Cardiac septum (tissue), 1 donor: ENCODE measurements around the gene GALNT11. TPM values are rescaled to one million over a fixed set of nuclear protein-coding genes. Genes with fewer than 3 reads are reported as not detected.

Experiments
- DNase-seq: peaks from one replicate; pipeline ENCODE4 v3.0.0-alpha.2; 2020; ENCODE audit warnings: low spot score
- intact Hi-C: fragments of 100-400 bp; cut with DNase I; formaldehyde crosslinking; loops from one replicate; pipeline ENCODE4 v1.14.0; 2022
- total RNA-seq: library from RNA; stranded (reverse); fragmentation: NEBNext Ultra II Directional; extraction: Animal tissue kit (Norgen Biotek cat#: 25700); gene quantifications from one replicate; pipeline ENCODE4 v1.2.1, GENCODE V29; 2021
- donor health status: DM: no; HTN: no; CAD: no.

GALNT11 gene
- total RNA-seq, 1 donor from 2014 or later = 25.6 TPM

DNA sequence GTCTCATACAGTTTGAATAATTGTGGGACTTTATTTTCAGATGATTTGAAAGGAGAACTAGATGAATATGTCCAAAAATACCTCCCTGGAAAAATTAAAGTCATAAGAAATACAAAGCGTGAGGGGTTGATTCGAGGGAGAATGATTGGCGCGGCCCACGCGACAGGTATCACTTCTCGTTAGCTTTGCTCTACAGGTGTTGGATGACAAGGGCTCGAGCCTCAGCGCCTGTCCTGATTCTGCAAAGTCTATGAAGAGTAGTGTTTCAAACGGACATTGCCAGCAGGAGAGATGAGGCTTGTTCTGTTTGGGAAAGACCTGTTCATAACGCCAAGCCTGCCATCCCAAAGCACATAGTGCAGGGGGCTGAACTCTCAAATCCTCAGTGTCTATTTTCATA, 79.7 kb downstream of the GALNT11 start:
- intact Hi-C loops = no loop called here
- DNase-seq = no peak

- intact Hi-C loops = no loop called here
- DNase-seq = no peak
Measured at GRCh38 chr7:152106990-152107389, 81.5 kb downstream of the GALNT11 start.

- intact Hi-C loops = no loop called here
- DNase-seq = no peak
Measured at GRCh38 chr7:152107945-152108344, 82.5 kb downstream of the GALNT11 start.

DNA sequence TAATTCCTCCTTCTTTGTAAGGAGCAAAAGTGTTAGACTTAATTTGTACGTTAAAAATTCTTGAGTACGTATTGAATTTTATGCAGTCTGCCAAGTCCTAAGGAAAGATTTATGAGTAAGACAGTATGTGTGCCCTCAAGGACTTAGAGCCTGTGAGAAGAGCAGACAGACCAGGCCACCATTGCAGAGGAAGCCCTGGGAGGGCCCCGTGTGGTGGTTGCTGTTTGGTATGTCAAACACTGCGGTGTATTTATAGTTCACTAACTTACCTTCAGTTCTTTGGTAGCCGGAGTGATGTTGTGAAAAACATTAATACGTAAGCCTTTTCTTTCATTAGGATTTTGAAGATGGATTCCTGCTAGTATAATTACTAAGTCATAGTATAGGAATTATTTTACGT, 82.9 kb downstream of the GALNT11 start:
- DNase-seq = no peak
- intact Hi-C loops = no loop called here

GRCh38 chr7:152112829-152113228, 87.4 kb downstream of the GALNT11 start:
- no peak for DNase-seq
- intact Hi-C loops = no loop called here

GRCh38 chr7:152115021-152115718, 89.7 kb downstream of the GALNT11 start:
- intact Hi-C loops = no loop called here

DNA sequence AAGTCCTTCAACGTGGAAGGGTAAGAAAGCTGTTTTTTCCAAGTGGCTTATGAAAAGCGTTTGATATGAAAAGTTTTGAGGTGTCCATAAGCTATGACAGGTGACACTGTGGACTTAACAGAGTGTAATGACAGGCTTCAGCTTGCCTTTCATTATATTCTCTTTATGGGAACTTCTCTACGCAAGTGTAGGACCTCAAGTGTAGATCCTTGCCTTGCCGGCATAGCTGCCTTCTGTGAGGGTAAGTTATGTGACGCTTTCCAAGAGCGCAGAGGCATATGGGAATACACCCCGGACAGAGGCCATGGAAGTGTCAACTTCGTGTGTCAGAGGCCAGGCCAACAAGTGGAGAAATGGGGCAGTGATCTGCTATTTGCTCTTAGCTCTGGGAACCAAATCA, 91.9 kb downstream of the GALNT11 start:
- intact Hi-C loops = no loop called here
- no peak for DNase-seq

More at GRCh38 chr7:152115021-152115718, 89.7 kb downstream of the GALNT11 start:
- no peak for DNase-seq

DNA sequence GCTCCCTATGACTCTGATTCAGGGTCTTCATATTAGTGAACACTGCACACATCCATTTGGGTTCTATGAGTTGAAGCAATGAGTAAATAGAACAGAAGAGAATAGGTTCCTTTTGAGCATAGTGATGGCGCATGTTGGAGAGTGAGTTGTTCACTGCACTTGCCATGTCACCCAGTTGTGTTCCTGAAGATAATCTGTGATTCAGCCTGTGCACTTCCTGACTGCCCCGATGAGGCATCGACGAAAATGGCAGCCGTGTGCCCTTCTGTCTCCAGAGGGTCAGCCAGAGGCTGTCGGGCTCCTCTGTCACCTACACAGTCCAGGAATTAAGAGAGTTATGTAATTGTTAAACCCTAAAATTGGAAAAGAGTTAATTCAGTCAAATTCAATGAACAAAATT, 94.7 kb downstream of the GALNT11 start:
- intact Hi-C loops = no loop called here
- no peak for DNase-seq

DNA sequence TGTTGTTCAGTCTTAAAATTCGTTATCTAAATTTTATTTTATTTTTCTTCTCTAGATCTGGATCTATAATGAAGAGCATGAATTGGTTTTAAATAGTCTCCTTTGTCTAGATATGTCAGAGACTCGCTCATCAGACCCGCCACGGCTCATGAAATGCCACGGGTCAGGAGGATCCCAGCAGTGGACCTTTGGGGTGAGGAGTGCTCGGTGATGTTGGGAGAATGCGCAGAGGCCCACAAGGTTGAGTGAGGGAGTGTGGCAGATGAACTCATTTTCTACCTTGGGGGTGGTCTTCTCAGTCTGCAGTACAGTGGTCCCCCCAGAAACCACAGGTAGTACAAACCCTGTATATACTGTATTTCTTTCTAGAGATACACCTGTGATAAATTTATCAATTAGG, 95.3 kb downstream of the GALNT11 start:
- intact Hi-C loops = no loop called here
- DNase-seq = no peak

- DNase-seq = no peak
- intact Hi-C loops = no loop called here
Measured at GRCh38 chr7:152121432-152121831, 96.0 kb downstream of the GALNT11 start.

- intact Hi-C loops = no loop called here
- DNase-seq = no peak
Measured at GRCh38 chr7:152122540-152122939, 97.1 kb downstream of the GALNT11 start.

- intact Hi-C loops = no loop called here
- no peak for DNase-seq
Measured at GRCh38 chr7:152126741-152127140, 101.3 kb downstream of the GALNT11 start.

- intact Hi-C loops = no loop called here
- DNase-seq = no peak
Measured at GRCh38 chr7:152127229-152127628, 101.8 kb downstream of the GALNT11 start.

DNA sequence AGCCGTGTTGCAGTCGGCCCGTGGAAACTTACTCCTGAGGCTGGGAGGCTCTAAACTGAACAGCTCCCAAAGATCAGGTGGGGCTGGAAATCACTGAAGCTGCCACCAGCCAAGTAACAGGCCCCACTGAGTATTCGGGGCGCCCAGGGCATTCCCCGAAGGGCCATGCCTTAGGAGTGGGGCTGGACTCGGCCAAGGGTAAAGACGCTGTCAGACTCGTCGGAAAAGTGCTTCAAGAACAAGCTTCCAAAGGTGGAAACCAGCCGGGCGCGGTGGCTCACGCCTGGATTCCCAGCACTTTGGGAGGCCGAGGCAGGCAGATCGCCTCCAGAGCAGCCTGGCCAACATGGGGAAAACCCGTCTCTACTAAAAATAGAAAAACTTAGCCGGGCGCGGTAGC, 102.8 kb downstream of the GALNT11 start:
- intact Hi-C loops = no loop called here

GRCh38 chr7:152128741-152129461, 103.4 kb downstream of the GALNT11 start:
- no peak for DNase-seq
- intact Hi-C loops = no loop called here

More for the DNA sequence above, 102.8 kb downstream of the GALNT11 start:
- DNase-seq = no peak

- intact Hi-C loops = no loop called here
- no peak for DNase-seq
Measured at GRCh38 chr7:152129682-152130081, 104.2 kb downstream of the GALNT11 start.

DNA sequence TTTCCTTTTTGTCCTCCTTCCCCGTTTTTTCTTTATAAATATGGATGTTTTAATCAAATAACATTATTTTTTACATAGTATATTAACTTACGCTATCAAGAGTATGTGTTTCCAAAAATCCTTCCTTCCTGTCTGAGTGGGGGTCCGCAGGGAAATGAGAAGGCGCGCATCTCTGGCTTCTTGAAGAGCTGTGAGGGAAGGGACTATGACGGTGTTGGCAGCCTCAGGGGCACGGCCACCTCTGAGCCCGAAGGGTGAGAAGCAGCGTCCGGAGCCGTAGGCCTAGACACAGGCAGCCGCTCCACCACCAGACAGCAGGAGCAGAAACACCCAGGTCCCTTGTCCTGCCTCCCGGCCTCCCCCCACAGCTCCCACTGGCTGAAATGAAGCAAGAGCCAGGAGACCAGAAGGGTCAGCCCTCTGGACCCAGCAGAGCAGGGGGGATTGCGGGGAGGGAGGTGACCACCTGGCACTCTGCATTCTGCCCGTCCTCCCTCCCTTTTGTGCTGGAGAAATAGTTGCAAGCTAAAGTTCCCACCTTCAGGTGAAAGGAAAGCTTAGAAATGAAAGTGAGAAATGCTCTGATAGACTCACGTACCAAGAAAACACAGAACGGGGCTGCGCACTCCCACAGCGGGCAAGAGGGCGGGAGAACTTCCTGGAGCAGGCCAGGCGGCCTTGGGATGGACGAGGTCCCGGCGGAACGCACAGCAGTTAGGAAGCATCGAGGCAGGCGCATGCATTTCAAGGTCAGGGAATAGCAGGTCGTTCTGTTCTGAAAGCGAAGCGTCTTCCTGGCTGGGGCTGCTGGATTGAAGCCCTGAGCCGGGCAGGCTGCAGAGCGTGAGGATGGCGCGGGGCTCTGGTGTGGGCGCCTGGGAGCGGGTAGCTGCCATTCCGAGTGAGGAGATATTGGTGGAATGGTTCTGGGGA, 105.5 kb downstream of the GALNT11 start:
- no peak for DNase-seq
- intact Hi-C loops = no loop called here

GRCh38 chr7:152131981-152132494, 106.6 kb downstream of the GALNT11 start:
- intact Hi-C loops = no loop called here
- no peak for DNase-seq

GRCh38 chr7:152132812-152133211, 107.3 kb downstream of the GALNT11 start:
- intact Hi-C loops = no loop called here
- DNase-seq = no peak

GRCh38 chr7:152133804-152134203, 108.3 kb downstream of the GALNT11 start:
- no peak for DNase-seq
- intact Hi-C loops = no loop called here
